Ovary (tissue), 3 donors: ENCODE results near the gene OR5H1.

Source experiments
- CTCF ChIP-seq, 3 donors: fragments of 450-650 bp in 2 of 3; fragments of 200-600 bp in 1 of 3; IDR thresholded peaks; one replicate each; pipeline versions ENCODE4 v1.5.1 to v1.8.0; 2016 to 2022; ENCODE audit warnings: antibody characterized with exemption in 3 of 3, mild to moderate bottlenecking in 1 of 3
- POLR2A ChIP-seq: fragments of 450-650 bp; IDR thresholded peaks from one replicate; pipeline ENCODE4 v1.6.1; 2017; ENCODE audit warnings: antibody characterized with exemption, mild to moderate bottlenecking, moderate library complexity
- donor health status: DM: no; HTN: no; CAD: no.

GRCh38 chr3:98148751-98149150 lies 18.2 kb downstream of the OR5H1 start:
- TF ChIP-seq CTCF (IDR thresholded peaks at IDR 0.05) = no peak
- no peak for TF ChIP-seq POLR2A
